Measurements from ENCODE around the gene GSTK1. TPM values are rescaled to one million over a fixed set of nuclear protein-coding genes. Genes with fewer than 3 reads are reported as not detected.

GSTK1 gene
- polyA plus RNA-seq, 1 donor from 2014 or later, result 12.8 TPM

DNA sequence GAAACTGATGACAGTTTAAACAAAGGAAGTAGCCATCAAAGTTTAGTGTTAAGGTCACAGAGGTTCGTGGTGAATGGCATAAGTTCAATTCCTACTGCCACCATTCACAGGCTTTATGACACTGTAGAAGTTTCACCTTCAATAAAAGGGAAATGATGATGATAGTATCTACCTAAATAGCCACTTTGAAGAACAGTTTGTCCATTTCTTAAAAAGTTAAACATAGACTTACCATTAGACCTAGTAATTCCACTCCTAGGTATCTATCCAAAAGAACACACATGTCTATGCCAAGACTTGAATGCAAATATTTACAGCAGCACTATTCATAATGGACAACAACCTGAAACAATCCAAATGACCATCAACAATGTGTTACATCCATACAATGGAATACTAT is 18.9 kb upstream of the GSTK1 start:
- Histone ChIP-seq H3F3A (ENCODE audit: insufficient read depth, low read length, poor library complexity, severe bottlenecking) (no peaks in the 10 kb centered on the region), H3K27me3 (ENCODE audit: insufficient read depth, low read depth, low read length) (no peaks in the 10 kb centered on the region), H4K20me1 (ENCODE audit: insufficient read depth) (no peaks in the 10 kb centered on the region), H2AFZ (ENCODE audit: low read depth, low read length) (no peak overlapping the region), H3K9me3 (ENCODE audit: low read length) (no peaks in the 10 kb centered on the region), H3K79me2 (replicated peaks; ENCODE audit: insufficient read depth, low read length) (no peaks in the 10 kb centered on the region), H3K4me3 (ENCODE audit: low read length) (no peak overlapping the region), H3K4me2 (ENCODE audit: low read length) (no peak overlapping the region), H3K36me3 (ENCODE audit: insufficient read depth, low read length) (no peaks in the 10 kb centered on the region), H3K9me2 (ENCODE audit: insufficient read depth, low read length) (no peaks in the 10 kb centered on the region), H3K27ac (ENCODE audit: low read length) (no peak overlapping the region), H3K9ac (ENCODE audit: low read length) (no peak overlapping the region)
- TF ChIP-seq EP300 (conservative IDR thresholded peaks at IDR 0.05; ENCODE audit: poor library complexity, severe bottlenecking), result no peak
- no peak for TF ChIP-seq EZH2 (IDR thresholded peaks at IDR 0.05; ENCODE audit: borderline replicate concordance, insufficient read depth, low read length, poor library complexity, severe bottlenecking)
- TF ChIP-seq, protein P1, sequence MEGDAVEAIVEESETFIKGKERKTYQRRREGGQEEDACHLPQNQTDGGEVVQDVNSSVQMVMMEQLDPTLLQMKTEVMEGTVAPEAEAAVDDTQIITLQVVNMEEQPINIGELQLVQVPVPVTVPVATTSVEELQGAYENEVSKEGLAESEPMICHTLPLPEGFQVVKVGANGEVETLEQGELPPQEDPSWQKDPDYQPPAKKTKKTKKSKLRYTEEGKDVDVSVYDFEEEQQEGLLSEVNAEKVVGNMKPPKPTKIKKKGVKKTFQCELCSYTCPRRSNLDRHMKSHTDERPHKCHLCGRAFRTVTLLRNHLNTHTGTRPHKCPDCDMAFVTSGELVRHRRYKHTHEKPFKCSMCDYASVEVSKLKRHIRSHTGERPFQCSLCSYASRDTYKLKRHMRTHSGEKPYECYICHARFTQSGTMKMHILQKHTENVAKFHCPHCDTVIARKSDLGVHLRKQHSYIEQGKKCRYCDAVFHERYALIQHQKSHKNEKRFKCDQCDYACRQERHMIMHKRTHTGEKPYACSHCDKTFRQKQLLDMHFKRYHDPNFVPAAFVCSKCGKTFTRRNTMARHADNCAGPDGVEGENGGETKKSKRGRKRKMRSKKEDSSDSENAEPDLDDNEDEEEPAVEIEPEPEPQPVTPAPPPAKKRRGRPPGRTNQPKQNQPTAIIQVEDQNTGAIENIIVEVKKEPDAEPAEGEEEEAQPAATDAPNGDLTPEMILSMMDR (IDR thresholded peaks at IDR 0.05; ENCODE audit: poor library complexity, severe bottlenecking), result no peak
- TF ChIP-seq, protein P2, sequence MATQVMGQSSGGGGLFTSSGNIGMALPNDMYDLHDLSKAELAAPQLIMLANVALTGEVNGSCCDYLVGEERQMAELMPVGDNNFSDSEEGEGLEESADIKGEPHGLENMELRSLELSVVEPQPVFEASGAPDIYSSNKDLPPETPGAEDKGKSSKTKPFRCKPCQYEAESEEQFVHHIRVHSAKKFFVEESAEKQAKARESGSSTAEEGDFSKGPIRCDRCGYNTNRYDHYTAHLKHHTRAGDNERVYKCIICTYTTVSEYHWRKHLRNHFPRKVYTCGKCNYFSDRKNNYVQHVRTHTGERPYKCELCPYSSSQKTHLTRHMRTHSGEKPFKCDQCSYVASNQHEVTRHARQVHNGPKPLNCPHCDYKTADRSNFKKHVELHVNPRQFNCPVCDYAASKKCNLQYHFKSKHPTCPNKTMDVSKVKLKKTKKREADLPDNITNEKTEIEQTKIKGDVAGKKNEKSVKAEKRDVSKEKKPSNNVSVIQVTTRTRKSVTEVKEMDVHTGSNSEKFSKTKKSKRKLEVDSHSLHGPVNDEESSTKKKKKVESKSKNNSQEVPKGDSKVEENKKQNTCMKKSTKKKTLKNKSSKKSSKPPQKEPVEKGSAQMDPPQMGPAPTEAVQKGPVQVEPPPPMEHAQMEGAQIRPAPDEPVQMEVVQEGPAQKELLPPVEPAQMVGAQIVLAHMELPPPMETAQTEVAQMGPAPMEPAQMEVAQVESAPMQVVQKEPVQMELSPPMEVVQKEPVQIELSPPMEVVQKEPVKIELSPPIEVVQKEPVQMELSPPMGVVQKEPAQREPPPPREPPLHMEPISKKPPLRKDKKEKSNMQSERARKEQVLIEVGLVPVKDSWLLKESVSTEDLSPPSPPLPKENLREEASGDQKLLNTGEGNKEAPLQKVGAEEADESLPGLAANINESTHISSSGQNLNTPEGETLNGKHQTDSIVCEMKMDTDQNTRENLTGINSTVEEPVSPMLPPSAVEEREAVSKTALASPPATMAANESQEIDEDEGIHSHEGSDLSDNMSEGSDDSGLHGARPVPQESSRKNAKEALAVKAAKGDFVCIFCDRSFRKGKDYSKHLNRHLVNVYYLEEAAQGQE (IDR thresholded peaks at IDR 0.05; ENCODE audit: borderline replicate concordance), result no peak
- no peak for TF ChIP-seq MXI1 (conservative IDR thresholded peaks at IDR 0.05; ENCODE audit: poor library complexity, severe bottlenecking)

DNA sequence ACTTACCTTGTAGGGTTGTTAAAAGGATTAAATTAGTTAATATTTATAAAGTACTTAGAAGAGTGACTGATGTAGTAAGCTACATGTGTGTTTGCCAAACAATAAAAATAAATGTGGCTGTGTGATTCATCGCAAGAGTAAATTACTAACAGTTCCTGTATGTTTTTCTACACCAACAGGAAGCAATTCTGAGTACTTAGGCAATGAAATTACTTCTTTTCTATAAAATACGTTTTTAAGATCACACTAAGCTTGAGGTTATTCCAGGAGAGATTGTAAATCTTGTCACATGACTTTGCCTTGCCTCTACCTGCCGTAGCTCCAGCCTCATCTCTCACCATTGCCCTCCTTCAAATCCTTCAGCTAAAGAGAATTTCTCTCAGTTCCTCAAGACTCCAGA is 18.1 kb upstream of the GSTK1 start:
- Histone ChIP-seq H2AFZ (ENCODE audit: low read depth, low read length) (no peak overlapping the region), H3K4me3 (ENCODE audit: low read length) (no peak overlapping the region), H3K9me2 (ENCODE audit: insufficient read depth, low read length) (no peaks in the 10 kb centered on the region), H3K4me2 (ENCODE audit: low read length) (no peak overlapping the region), H4K20me1 (ENCODE audit: insufficient read depth) (no peaks in the 10 kb centered on the region), H3F3A (ENCODE audit: insufficient read depth, low read length, poor library complexity, severe bottlenecking) (no peaks in the 10 kb centered on the region), H3K36me3 (ENCODE audit: insufficient read depth, low read length) (no peaks in the 10 kb centered on the region), H3K27ac (ENCODE audit: low read length) (no peak overlapping the region), H3K9ac (ENCODE audit: low read length) (no peak overlapping the region), H3K79me2 (replicated peaks; ENCODE audit: insufficient read depth, low read length) (no peaks in the 10 kb centered on the region), H3K9me3 (ENCODE audit: low read length) (no peaks in the 10 kb centered on the region), H3K27me3 (ENCODE audit: insufficient read depth, low read depth, low read length) (no peaks in the 10 kb centered on the region)
- TF ChIP-seq, protein P2 (IDR thresholded peaks at IDR 0.05; ENCODE audit: borderline replicate concordance), result no peak
- TF ChIP-seq SMC3 (conservative IDR thresholded peaks at IDR 0.05; ENCODE audit: poor library complexity), result no peak

All from neural cell (in vitro differentiated cells).